Prostate gland (tissue), 2 donors: ENCODE data around the gene GNAZ. TPM values are rescaled to one million over a fixed set of nuclear protein-coding genes. Genes with fewer than 3 reads are reported as not detected.

Experiments
- DNase-seq: peaks from one replicate; pipeline ENCODE4 v3.0.0-alpha.2; 2019; ENCODE audit warnings: low spot score
- H3K27ac ChIP-seq, 2 donors: fragments of 200-600 bp; sonication (generic); 2 replicates each; pipeline ENCODE4 v1.5.1; 2017 to 2019
- H3K27me3 ChIP-seq: fragments of 200-600 bp; sonication (generic); replicated peaks from 2 replicates; pipeline ENCODE4 v1.5.1; 2019; ENCODE audit not compliant: insufficient read depth
- H3K36me3 ChIP-seq, 2 donors: fragments of 200-600 bp; sonication (generic); 1 replicate in 1 of 2; 2 replicates in 1 of 2; pipeline versions ENCODE4 v1.5.1 to v1.8.1; 2017 to 2019
- H3K4me1 ChIP-seq: fragments of 200-600 bp; sonication (generic); replicated peaks from 2 replicates; pipeline ENCODE4 v1.5.1; 2019
- H3K4me3 ChIP-seq, 2 donors: fragments of 200-600 bp; sonication (generic); 2 replicates each; pipeline ENCODE4 v1.5.1; 2017 to 2019
- H3K9me3 ChIP-seq: fragments of 200-600 bp; sonication (generic); 2 replicates; pipeline ENCODE4 v1.5.1; 2017
- POLR2A ChIP-seq: fragments of 450-650 bp; IDR thresholded peaks from one replicate; pipeline ENCODE4 v1.6.1; 2016; ENCODE audit warnings: antibody characterized with exemption, mild to moderate bottlenecking
- POLR2AphosphoS5 ChIP-seq: sonication (generic); formaldehyde crosslinking; IDR thresholded peaks from one replicate; pipeline ENCODE4 v1.6.1; 2017; ENCODE audit warnings: antibody characterized with exemption
- WGBS: methylation state at CpG from one replicate; pipeline ENCODE4 v1.1.5; 2018; 5-methylcytosine and 5-hydroxymethylcytosine counted together
- intact Hi-C: fragments of 100-400 bp; cut with DNase I; formaldehyde crosslinking; loops from one replicate; pipeline ENCODE4 v1.14.2; 2022
- total RNA-seq, 2 donors: library from RNA; depleted of rRNA; stranded (reverse); fragments of >200 nt; gene quantifications; one replicate each; pipeline ENCODE4 v1.1.0, GENCODE V29; 2016
- TF ChIP-seq, protein P1 (sequence below), 4 experiments: fragments of 200-600 bp in 2 of 4; fragments of 450-650 bp in 2 of 4; sonication (generic) in 2 of 4; IDR thresholded peaks; 1 replicate in 3 of 4; 2 replicates in 1 of 4; pipeline ENCODE4 v1.5.1; 2016 to 2019; ENCODE audit warnings: antibody characterized with exemption in 4 of 4, mild to moderate bottlenecking in 2 of 4, moderate library complexity in 2 of 4

GNAZ gene
- total RNA-seq, 2 donors from 2014 or later = 5.7 to 22.6 TPM

DNA sequence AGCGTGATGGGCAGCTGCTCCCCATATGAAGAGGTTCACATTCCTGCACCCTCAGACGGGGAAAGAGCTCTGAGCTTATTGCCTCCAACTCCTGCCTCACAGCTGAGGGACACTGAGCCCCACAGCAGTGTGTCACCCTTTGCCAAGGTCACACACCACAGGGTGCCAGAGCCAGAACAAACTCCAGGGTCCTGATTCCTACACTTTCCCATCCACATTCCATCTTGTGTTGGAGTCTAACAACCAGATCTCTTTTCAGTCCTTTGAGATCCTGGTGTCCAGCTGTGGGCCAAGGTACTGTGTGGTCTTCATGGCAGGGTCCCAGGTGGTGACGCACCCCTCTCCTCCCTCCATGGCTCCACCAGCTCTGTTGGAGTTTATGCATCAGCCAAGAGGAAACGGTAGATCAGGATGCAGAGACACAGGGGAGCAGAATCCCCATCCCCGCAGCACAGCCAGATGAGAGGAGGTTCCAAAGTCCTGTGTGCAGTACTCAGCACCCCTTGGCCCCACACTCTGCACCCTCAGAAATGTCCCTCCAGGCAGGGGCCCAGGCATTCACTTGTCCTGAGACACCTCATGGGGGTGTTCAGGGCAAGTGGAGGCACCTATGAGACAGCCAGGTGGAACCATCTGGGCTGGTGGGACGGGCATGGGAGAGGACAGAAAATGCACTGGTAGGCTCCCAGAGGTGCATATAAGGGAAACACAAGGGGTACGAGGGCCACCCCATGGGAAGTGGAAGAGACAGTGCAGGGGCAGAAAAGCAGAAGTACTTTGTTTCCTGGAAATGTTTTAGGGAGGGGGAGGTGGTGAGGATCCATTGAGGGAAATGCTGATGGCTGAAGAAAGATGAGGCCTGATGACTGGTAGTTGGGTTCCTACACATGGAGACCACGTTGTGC, 32.6 kb upstream of the GNAZ start:
- Histone ChIP-seq H3K4me1 (no peaks in the 10 kb centered on the region), H3K4me3 (no peak overlapping the region), H3K36me3 (no peaks in the 10 kb centered on the region), H3K27me3 (no peaks in the 10 kb centered on the region), H3K9me3 (no peaks in the 10 kb centered on the region), H3K27ac (no peak overlapping the region)
- no peak for DNase-seq
- intact Hi-C loops = no loop called here
- WGBS = 89% methylated on average over 8 of the region's 8 CpGs
- TF ChIP-seq POLR2A = no peak
- no peak for TF ChIP-seq POLR2AphosphoS5
- TF ChIP-seq, protein P1, sequence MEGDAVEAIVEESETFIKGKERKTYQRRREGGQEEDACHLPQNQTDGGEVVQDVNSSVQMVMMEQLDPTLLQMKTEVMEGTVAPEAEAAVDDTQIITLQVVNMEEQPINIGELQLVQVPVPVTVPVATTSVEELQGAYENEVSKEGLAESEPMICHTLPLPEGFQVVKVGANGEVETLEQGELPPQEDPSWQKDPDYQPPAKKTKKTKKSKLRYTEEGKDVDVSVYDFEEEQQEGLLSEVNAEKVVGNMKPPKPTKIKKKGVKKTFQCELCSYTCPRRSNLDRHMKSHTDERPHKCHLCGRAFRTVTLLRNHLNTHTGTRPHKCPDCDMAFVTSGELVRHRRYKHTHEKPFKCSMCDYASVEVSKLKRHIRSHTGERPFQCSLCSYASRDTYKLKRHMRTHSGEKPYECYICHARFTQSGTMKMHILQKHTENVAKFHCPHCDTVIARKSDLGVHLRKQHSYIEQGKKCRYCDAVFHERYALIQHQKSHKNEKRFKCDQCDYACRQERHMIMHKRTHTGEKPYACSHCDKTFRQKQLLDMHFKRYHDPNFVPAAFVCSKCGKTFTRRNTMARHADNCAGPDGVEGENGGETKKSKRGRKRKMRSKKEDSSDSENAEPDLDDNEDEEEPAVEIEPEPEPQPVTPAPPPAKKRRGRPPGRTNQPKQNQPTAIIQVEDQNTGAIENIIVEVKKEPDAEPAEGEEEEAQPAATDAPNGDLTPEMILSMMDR (IDR thresholded peaks at IDR 0.05) = no peak

DNA sequence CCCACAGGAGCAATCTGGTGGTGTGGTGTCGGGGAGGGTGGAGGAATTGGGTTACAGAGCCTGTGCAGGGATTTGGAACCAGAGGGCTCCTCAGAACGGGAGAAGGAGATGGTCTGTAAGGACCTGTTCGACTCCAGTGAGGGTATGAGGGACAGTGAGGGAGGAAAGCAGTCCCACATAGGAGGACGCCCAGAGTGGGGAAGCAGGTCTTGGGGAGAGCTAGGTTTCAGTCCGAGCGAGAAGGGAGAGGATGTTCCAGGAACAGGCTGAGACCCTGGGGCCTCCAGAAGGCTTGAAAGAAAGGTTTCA, 32.0 kb upstream of the GNAZ start:
- Histone ChIP-seq H3K9me3 (no peaks in the 10 kb centered on the region), H3K27ac (no peak overlapping the region), H3K4me1 (no peaks in the 10 kb centered on the region), H3K27me3 (no peaks in the 10 kb centered on the region), H3K4me3 (no peak overlapping the region), H3K36me3 (no peaks in the 10 kb centered on the region)
- DNase-seq = no peak
- 90% methylated on average over 6 of the region's 6 CpGs for WGBS
- intact Hi-C loops = no loop called here
- TF ChIP-seq POLR2A = no peak
- no peak for TF ChIP-seq POLR2AphosphoS5
- TF ChIP-seq, protein P1 (IDR thresholded peaks at IDR 0.05) = no peak

DNA sequence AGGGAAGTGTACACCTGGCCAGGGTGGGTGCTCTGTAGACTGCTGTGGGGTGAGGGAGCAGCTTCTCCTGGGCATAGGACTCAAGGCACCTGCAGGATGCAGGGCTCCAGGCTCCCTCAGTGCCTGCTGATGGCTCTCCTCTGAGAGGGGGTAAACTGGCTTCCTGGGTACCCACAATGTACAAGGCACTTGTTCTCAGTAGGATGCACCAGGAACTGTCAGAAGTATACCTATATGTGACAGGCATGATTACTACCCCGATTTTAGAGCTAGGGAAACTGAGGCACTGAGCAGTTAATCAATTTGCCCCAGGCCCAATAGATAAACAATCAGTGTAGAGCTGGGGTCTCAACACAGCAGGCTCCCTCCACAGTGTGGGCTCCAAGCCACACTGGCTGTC, 31.4 kb upstream of the GNAZ start:
- no peaks in the 10 kb centered on the region for H3K27me3 ChIP-seq
- TF ChIP-seq POLR2A (no peak), POLR2AphosphoS5 (no peak)
- TF ChIP-seq, protein P1 (IDR thresholded peaks at IDR 0.05) = no peak
- H3K9me3 ChIP-seq = no peaks in the 10 kb centered on the region
- H3K27ac ChIP-seq = no peak overlapping the region
- intact Hi-C loops = no loop called here
- H3K4me1 ChIP-seq = no peaks in the 10 kb centered on the region
- no peaks in the 10 kb centered on the region for H3K36me3 ChIP-seq
- 92% methylated on average over 1 of the region's 1 CpG for WGBS
- no peak overlapping the region for H3K4me3 ChIP-seq
- no peak for DNase-seq

DNA sequence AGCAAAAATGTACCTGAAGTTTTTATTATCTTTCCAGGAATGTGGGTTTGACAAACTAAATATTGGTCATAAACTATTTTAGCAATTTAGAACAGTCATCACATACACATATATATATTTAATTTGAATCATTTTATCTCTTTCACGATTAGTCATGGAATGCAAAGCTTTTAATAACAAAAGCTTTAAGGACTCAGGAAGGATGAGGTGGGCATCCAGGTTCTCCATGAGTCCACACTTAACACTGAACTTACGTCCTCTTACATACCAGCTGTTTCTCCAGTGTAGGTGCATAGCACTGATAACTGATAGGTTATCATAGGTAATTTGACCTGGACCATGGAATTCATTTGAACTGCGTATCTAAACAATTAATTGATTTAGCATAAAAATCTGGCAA, 28.1 kb upstream of the GNAZ start:
- no peak overlapping the region for H3K27ac ChIP-seq
- no peaks in the 10 kb centered on the region for H3K9me3 ChIP-seq
- H3K27me3 ChIP-seq = no peaks in the 10 kb centered on the region
- H3K4me3 ChIP-seq = no peak overlapping the region
- H3K4me1 ChIP-seq = no peaks in the 10 kb centered on the region
- 72% methylated on average over 3 of the region's 3 CpGs for WGBS
- intact Hi-C loops = no loop called here
- no peak for DNase-seq
- H3K36me3 ChIP-seq = no peaks in the 10 kb centered on the region
- TF ChIP-seq POLR2A (no peak), POLR2AphosphoS5 (no peak)
- TF ChIP-seq, protein P1 (IDR thresholded peaks at IDR 0.05) = no peak

DNA sequence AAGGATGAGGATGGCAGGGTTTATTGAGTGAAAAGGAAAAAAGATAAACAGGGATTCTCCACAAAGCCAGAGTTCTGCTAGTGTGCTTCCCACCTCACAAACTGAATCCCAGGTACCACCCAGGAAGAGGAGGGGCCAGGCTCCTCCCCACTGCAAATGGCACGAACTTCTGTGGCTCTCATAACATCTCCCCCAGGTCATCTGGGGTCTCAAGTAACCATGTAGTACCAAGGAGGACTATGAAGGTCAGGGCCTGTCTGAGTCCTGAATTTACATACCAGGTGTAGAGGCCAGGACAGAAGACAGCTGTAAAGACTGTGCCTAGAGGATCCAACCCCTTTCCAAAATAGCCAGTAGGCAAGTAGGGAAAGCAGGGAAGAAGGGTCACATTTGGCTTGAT, 25.7 kb upstream of the GNAZ start:
- Histone ChIP-seq H3K27ac (no peak overlapping the region), H3K36me3 (no peaks in the 10 kb centered on the region), H3K27me3 (no peaks in the 10 kb centered on the region), H3K4me3 (no peak overlapping the region), H3K9me3 (no peaks in the 10 kb centered on the region), H3K4me1 (no peaks in the 10 kb centered on the region)
- no peak for TF ChIP-seq POLR2A
- TF ChIP-seq, protein P1 (IDR thresholded peaks at IDR 0.05) = no peak
- no peak for TF ChIP-seq POLR2AphosphoS5
- WGBS = 39% methylated on average over 1 of the region's 1 CpG
- no peak for DNase-seq
- intact Hi-C loops = no loop called here
